Uterus (tissue), 2 donors: ENCODE results near the gene RIPOR2.

Source experiments
- CTCF ChIP-seq, 4 experiments: fragments of 200-600 bp in 2 of 4; fragments of 450-650 bp in 2 of 4; sonication (generic) in 2 of 4; IDR thresholded peaks; one replicate each; pipeline ENCODE4 v1.5.1; 2016 to 2019; ENCODE audit warnings: antibody characterized with exemption in 4 of 4, mild to moderate bottlenecking in 2 of 4, moderate library complexity in 1 of 4
- POLR2A ChIP-seq, 2 donors: fragments of 450-650 bp; IDR thresholded peaks; one replicate each; pipeline ENCODE4 v1.6.1; 2016; ENCODE audit warnings: antibody characterized with exemption in 2 of 2, mild to moderate bottlenecking in 1 of 2, moderate library complexity in 1 of 2

GRCh38 chr6:24902782-24903181 lies 33.0 kb downstream of the RIPOR2 start:
- no peak for TF ChIP-seq CTCF (IDR thresholded peaks at IDR 0.05)
- no peak for TF ChIP-seq POLR2A (IDR thresholded peaks at IDR 0.05)
